ENCODE data around the gene TRMT10B. TPM values are rescaled to one million over a fixed set of nuclear protein-coding genes. Genes with fewer than 3 reads are reported as not detected.

TRMT10B gene
- total RNA-seq, 1 experiment from 2014 or later = 6.1 TPM

- POLR2A ChIA-PET = no interaction called here
- H3K27ac Mint-ChIP-seq = no peak overlapping the region
- CTCF ChIA-PET = interaction anchor here (0.6 to 1.7 kb wide), 2 partner anchors 40 to 101 kb away, joined by 3 to 5 read pairs; no protein-coding TSS in a partner anchor
Observed at GRCh38 chr9:37812773-37813379, 59.3 kb downstream of the TRMT10B start.

GRCh38 chr9:37818849-37819248 is 65.2 kb downstream of the TRMT10B start:
- no peaks in the 10 kb centered on the region for H3K4me1 Mint-ChIP-seq
- no peaks in the 10 kb centered on the region for H3K27me3 Mint-ChIP-seq (ENCODE audit: low read depth)
- no peak overlapping the region for H3K4me3 Mint-ChIP-seq
- ChIA-PET CTCF (no interaction called here), POLR2A (no interaction called here)
- ATAC-seq (no peak), DNase-seq (ENCODE audit: low spot score) (no peak)
- H3K9me3 Mint-ChIP-seq = no peaks in the 10 kb centered on the region
- H3K36me3 Mint-ChIP-seq = peaks cover 12% of the 10 kb centered on the region
- TF ChIP-seq ZNF281 (CRISPR knock-in tag; IDR thresholded peaks at IDR 0.05) (no peak), CREM (CRISPR knock-in tag; IDR thresholded peaks at IDR 0.05) (no peak), USF2 (CRISPR knock-in tag; IDR thresholded peaks at IDR 0.05) (no peak), FOXJ3 (CRISPR knock-in tag; IDR thresholded peaks at IDR 0.05; ENCODE audit: borderline replicate concordance) (no peak), AFF4 (CRISPR knock-in tag; IDR thresholded peaks at IDR 0.05; ENCODE audit: borderline replicate concordance) (no peak), FOXP4 (CRISPR knock-in tag; IDR thresholded peaks at IDR 0.05) (no peak), ZNF263 (CRISPR knock-in tag; IDR thresholded peaks at IDR 0.05; ENCODE audit: low read depth) (no peak), PRDM15 (CRISPR knock-in tag; IDR thresholded peaks at IDR 0.05) (no peak)
- no peak overlapping the region for H3K27ac Mint-ChIP-seq

More at GRCh38 chr9:37812773-37813379, 59.3 kb downstream of the TRMT10B start:
- no peaks in the 10 kb centered on the region for H3K27me3 Mint-ChIP-seq (ENCODE audit: low read depth)
- DNase-seq (ENCODE audit: low spot score) = no peak
- H3K4me1 Mint-ChIP-seq = no peaks in the 10 kb centered on the region
- TF ChIP-seq CREB1 (CRISPR knock-in tag; IDR thresholded peaks at IDR 0.05) (no peak), ZMAT4 (CRISPR knock-in tag; IDR thresholded peaks at IDR 0.05) (no peak), ZNF263 (CRISPR knock-in tag; IDR thresholded peaks at IDR 0.05; ENCODE audit: low read depth) (no peak), ZNF121 (CRISPR knock-in tag; IDR thresholded peaks at IDR 0.05) (peak; percentile 77; the same call in 1 of the 2 replicates)
- H3K9me3 Mint-ChIP-seq = no peaks in the 10 kb centered on the region
- H3K4me3 Mint-ChIP-seq = no peak overlapping the region
- ATAC-seq = no peak
- no peaks in the 10 kb centered on the region for H3K36me3 Mint-ChIP-seq

Data from WTC11 (cell line).